ENCODE measurements around the gene NET1. TPM values are rescaled to one million over a fixed set of nuclear protein-coding genes. Genes with fewer than 3 reads are reported as not detected.
"Not testable (repeated sequence)": the region's sequence is repeated elsewhere in the genome, so short reads cannot be mapped to it uniquely, and the experiment has no call there.

The NET1 gene
- polyA plus RNA-seq, 2 donors: 41.5 to 52.0 TPM

DNA sequence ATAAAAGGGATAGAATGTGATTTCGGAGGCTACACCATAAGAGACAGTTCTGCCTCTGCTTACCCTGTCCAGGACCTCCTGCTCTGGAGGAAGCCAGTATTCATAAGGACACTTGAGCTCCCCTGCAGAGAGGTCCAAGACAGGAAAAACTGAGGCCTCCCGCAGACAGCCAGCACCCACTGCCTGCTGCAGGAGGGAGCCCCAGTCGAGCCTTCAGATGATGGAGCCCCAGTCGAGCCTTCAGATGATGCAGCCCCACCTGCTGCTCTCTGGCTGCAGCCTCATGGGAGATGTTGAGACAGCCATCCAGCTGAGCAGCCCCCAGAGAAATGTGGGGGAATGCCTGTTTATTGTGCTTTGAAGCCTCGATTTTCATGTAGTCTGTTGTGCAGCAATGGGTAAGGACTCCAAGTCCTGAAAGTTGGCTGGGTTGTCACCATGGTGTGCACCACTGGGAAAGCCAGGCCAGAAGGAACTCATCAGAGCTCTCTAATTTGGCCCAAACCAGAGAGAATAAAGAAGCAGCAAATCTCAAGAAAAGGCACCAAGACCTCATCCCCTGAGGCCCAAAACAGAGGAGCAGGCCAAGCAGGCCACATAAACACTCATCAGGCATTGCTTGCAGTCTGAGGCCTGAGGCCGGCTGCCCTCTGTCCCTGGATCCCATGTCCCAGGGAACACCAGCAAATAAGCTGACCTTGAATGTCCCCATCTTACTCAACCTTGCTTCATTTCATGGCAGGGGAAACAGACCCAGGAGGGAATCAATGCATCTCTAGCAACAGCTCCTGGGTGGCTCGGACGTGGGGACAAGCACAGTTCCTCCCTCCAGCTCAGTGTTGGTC, 56.1 kb downstream of the NET1 start:
- no peaks in the 10 kb centered on the region for H3K9me3 ChIP-seq (ENCODE audit: control insufficient read depth in 2 of 2, insufficient read depth in 1 of 2, low read depth in 1 of 2, low read length in 1 of 2)
- 87 to 88% methylated on average over 8 of the region's 8 CpGs for WGBS, 2 donors
- no peak overlapping the region for H3K4me3 ChIP-seq (ENCODE audit: low read depth in 1 of 2, low read length in 2 of 2)
- H3K27ac ChIP-seq (ENCODE audit: low read depth in 2 of 2, low read length in 1 of 2): no peak overlapping the region
- no peaks in the 10 kb centered on the region for H3K27me3 ChIP-seq (ENCODE audit: control insufficient read depth in 1 of 2, insufficient read depth in 2 of 2, low read length in 2 of 2)
- H3K4me1 ChIP-seq (ENCODE audit: control insufficient read depth in 2 of 2, insufficient read depth in 2 of 2, low read length in 1 of 2): peaks cover 0 to 16% of the 10 kb centered on the region in 2 donors
- H3K36me3 ChIP-seq (ENCODE audit: control insufficient read depth in 2 of 2, insufficient read depth in 2 of 2, low read length in 1 of 2): no peaks in the 10 kb centered on the region

- 81 to 90% methylated on average over 15 of the region's 15 CpGs for WGBS, 2 donors
- Histone ChIP-seq H3K9me3 (ENCODE audit: control insufficient read depth in 2 of 2, insufficient read depth in 1 of 2, low read depth in 1 of 2, low read length in 1 of 2) (no peaks in the 10 kb centered on the region), H3K27me3 (ENCODE audit: control insufficient read depth in 1 of 2, insufficient read depth in 2 of 2, low read length in 2 of 2) (no peaks in the 10 kb centered on the region), H3K27ac (ENCODE audit: low read depth in 2 of 2, low read length in 1 of 2) (no peak overlapping the region), H3K4me1 (ENCODE audit: control insufficient read depth in 2 of 2, insufficient read depth in 2 of 2, low read length in 1 of 2) (peaks cover 0 to 16% of the 10 kb centered on the region in 2 donors), H3K4me3 (ENCODE audit: low read depth in 1 of 2, low read length in 2 of 2) (no peak overlapping the region), H3K36me3 (ENCODE audit: control insufficient read depth in 2 of 2, insufficient read depth in 2 of 2, low read length in 1 of 2) (no peaks in the 10 kb centered on the region)
Measured at GRCh38 chr10:5469353-5470061, 57.1 kb downstream of the NET1 start.

GRCh38 chr10:5470062-5470751, 57.9 kb downstream of the NET1 start:
- no peak overlapping the region for H3K27ac ChIP-seq (ENCODE audit: low read depth in 2 of 2, low read length in 1 of 2)

GRCh38 chr10:5474642-5475041, 62.3 kb downstream of the NET1 start:
- not testable (repeated sequence) for H3K27me3 ChIP-seq (ENCODE audit: control insufficient read depth in 1 of 2, insufficient read depth in 2 of 2, low read length in 2 of 2); H3K4me3 ChIP-seq (ENCODE audit: low read depth in 1 of 2, low read length in 2 of 2); H3K9me3 ChIP-seq (ENCODE audit: control insufficient read depth in 2 of 2, insufficient read depth in 1 of 2, low read depth in 1 of 2, low read length in 1 of 2); H3K36me3 ChIP-seq (ENCODE audit: control insufficient read depth in 2 of 2, insufficient read depth in 2 of 2, low read length in 1 of 2); H3K27ac ChIP-seq (ENCODE audit: low read depth in 2 of 2, low read length in 1 of 2); H3K4me1 ChIP-seq (ENCODE audit: control insufficient read depth in 2 of 2, insufficient read depth in 2 of 2, low read length in 1 of 2)
- WGBS, 2 donors: 60 to 73% methylated on average over 4 of the region's 4 CpGs

More at GRCh38 chr10:5470062-5470751, 57.9 kb downstream of the NET1 start:
- WGBS, 2 donors: 95 to 98% methylated on average over 15 of the region's 15 CpGs
- H3K36me3 ChIP-seq (ENCODE audit: control insufficient read depth in 2 of 2, insufficient read depth in 2 of 2, low read length in 1 of 2): no peaks in the 10 kb centered on the region
- no peak overlapping the region for H3K4me3 ChIP-seq (ENCODE audit: low read depth in 1 of 2, low read length in 2 of 2)
- H3K27me3 ChIP-seq (ENCODE audit: control insufficient read depth in 1 of 2, insufficient read depth in 2 of 2, low read length in 2 of 2): no peaks in the 10 kb centered on the region
- peaks cover 0 to 16% of the 10 kb centered on the region in 2 donors for H3K4me1 ChIP-seq (ENCODE audit: control insufficient read depth in 2 of 2, insufficient read depth in 2 of 2, low read length in 1 of 2)
- H3K9me3 ChIP-seq (ENCODE audit: control insufficient read depth in 2 of 2, insufficient read depth in 1 of 2, low read depth in 1 of 2, low read length in 1 of 2): no peaks in the 10 kb centered on the region

DNA sequence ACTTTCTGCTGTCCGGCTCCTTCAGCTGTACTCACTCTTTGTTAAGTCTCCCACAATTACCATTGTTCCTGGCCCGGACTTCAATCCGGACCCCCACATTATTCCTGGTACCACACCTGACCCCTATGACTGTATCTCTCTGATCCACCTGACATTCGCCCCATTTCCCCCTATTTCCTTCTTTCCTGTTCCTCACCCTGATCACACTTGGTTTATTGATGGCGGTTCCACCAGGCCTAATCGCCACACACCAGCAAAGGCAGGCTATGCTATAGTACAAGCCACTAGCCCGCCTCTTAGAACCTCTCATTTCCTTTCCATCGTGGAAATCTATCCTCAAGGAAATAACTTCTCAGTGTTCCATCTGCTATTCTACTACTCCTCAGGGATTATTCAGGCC, 62.7 kb downstream of the NET1 start:
- not testable (repeated sequence) for H3K4me1 ChIP-seq (ENCODE audit: control insufficient read depth in 2 of 2, insufficient read depth in 2 of 2, low read length in 1 of 2); H3K27me3 ChIP-seq (ENCODE audit: control insufficient read depth in 1 of 2, insufficient read depth in 2 of 2, low read length in 2 of 2); H3K9me3 ChIP-seq (ENCODE audit: control insufficient read depth in 2 of 2, insufficient read depth in 1 of 2, low read depth in 1 of 2, low read length in 1 of 2); H3K4me3 ChIP-seq (ENCODE audit: low read depth in 1 of 2, low read length in 2 of 2); H3K36me3 ChIP-seq (ENCODE audit: control insufficient read depth in 2 of 2, insufficient read depth in 2 of 2, low read length in 1 of 2); H3K27ac ChIP-seq (ENCODE audit: low read depth in 2 of 2, low read length in 1 of 2)
- WGBS, 2 donors: 93 to 95% methylated on average over 6 to 7 of the region's 8 CpGs

GRCh38 chr10:5475974-5476807, 63.8 kb downstream of the NET1 start:
- H3K27ac ChIP-seq (ENCODE audit: low read depth in 2 of 2, low read length in 1 of 2); H3K4me1 ChIP-seq (ENCODE audit: control insufficient read depth in 2 of 2, insufficient read depth in 2 of 2, low read length in 1 of 2); H3K9me3 ChIP-seq (ENCODE audit: control insufficient read depth in 2 of 2, insufficient read depth in 1 of 2, low read depth in 1 of 2, low read length in 1 of 2); H3K36me3 ChIP-seq (ENCODE audit: control insufficient read depth in 2 of 2, insufficient read depth in 2 of 2, low read length in 1 of 2); H3K27me3 ChIP-seq (ENCODE audit: control insufficient read depth in 1 of 2, insufficient read depth in 2 of 2, low read length in 2 of 2); H3K4me3 ChIP-seq (ENCODE audit: low read depth in 1 of 2, low read length in 2 of 2): not testable (repeated sequence)
- 95% methylated on average over 10 to 11 of the region's 12 CpGs for WGBS, 2 donors

- H3K4me1 ChIP-seq (ENCODE audit: control insufficient read depth in 2 of 2, insufficient read depth in 2 of 2, low read length in 1 of 2): peaks cover 0 to 5% of the 10 kb centered on the region in 2 donors
Measured at GRCh38 chr10:5476918-5477525, 64.7 kb downstream of the NET1 start.

DNA sequence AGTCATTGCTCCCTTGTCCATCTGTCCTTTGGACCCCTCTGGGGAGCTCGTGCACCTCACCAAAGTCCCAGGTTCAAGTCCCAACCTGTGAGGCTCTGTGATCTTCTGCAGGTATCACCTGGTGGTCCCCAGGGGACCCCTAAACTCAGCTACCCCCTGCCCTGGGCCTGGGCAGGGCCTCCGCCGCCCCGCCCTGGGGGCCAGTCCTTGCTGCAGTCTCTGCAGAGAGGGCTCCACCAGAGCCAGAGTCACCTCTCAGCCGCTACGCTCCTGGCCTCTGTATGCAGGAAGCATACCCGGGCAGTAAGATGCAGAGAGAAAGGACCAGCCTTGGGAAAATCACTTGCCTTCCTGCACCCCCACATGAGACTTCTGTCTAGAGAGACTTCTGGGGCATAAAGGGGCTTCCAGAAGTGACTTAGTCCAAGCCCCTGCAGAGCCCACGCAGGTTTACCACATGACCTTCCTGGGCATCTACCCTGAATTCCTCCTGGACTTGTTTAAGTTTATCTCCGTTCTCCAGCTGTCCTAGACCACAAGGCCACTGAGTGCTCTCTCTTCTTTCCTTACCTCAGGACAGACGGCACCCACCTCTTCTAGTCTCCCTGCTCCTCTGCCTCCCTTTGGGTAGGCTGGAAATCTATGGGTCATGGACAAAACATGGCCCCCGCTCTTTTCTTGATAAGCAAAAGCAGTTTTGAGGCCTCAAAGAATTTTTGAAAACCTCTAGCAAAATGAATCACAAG, 65.8 kb downstream of the NET1 start:
- Histone ChIP-seq H3K4me3 (ENCODE audit: low read depth in 1 of 2, low read length in 2 of 2) (no peak overlapping the region), H3K9me3 (ENCODE audit: control insufficient read depth in 2 of 2, insufficient read depth in 1 of 2, low read depth in 1 of 2, low read length in 1 of 2) (peaks cover 0 to 1% of the 10 kb centered on the region in 2 donors), H3K27ac (ENCODE audit: low read depth in 2 of 2, low read length in 1 of 2) (no peak overlapping the region), H3K4me1 (ENCODE audit: control insufficient read depth in 2 of 2, insufficient read depth in 2 of 2, low read length in 1 of 2) (peaks cover 0 to 5% of the 10 kb centered on the region in 2 donors), H3K36me3 (ENCODE audit: control insufficient read depth in 2 of 2, insufficient read depth in 2 of 2, low read length in 1 of 2) (no peaks in the 10 kb centered on the region), H3K27me3 (ENCODE audit: control insufficient read depth in 1 of 2, insufficient read depth in 2 of 2, low read length in 2 of 2) (no peaks in the 10 kb centered on the region)
- 93 to 96% methylated on average over 11 of the region's 11 CpGs for WGBS, 2 donors

More at GRCh38 chr10:5476918-5477525, 64.7 kb downstream of the NET1 start:
- H3K27ac ChIP-seq (ENCODE audit: low read depth in 2 of 2, low read length in 1 of 2): no peak overlapping the region
- 66 to 70% methylated on average over 13 of the region's 13 CpGs for WGBS, 2 donors
- no peaks in the 10 kb centered on the region for H3K9me3 ChIP-seq (ENCODE audit: control insufficient read depth in 2 of 2, insufficient read depth in 1 of 2, low read depth in 1 of 2, low read length in 1 of 2)
- H3K36me3 ChIP-seq (ENCODE audit: control insufficient read depth in 2 of 2, insufficient read depth in 2 of 2, low read length in 1 of 2): no peaks in the 10 kb centered on the region
- H3K4me3 ChIP-seq (ENCODE audit: low read depth in 1 of 2, low read length in 2 of 2): no peak overlapping the region
- H3K27me3 ChIP-seq (ENCODE audit: control insufficient read depth in 1 of 2, insufficient read depth in 2 of 2, low read length in 2 of 2): no peaks in the 10 kb centered on the region
